Measurements from ENCODE around the gene RABL2B. TPM values are rescaled to one million over a fixed set of nuclear protein-coding genes. Genes with fewer than 3 reads are reported as not detected.

Gene RABL2B
- total RNA-seq, 2 experiments from 2014 or later = 20.0 to 21.8 TPM

Other genes with a start within 250 kb of the RABL2B start
- 1 to 10 TPM; 6.9 to 7.7 TPM for gene KLHDC7B, start 237.7 kb downstream of the RABL2B start, total RNA-seq
- gene SYCE3, start 220.7 kb downstream of the RABL2B start, total RNA-seq = 1 to 10 TPM in 1 of 2 experiments, under 1 TPM in 1; 0.87 to 1.0 TPM
- gene CPT1B, start 205.2 kb downstream of the RABL2B start, total RNA-seq = 10 to 100 TPM; 33.3 to 36.9 TPM
- 10 to 100 TPM; 76.2 to 76.3 TPM for gene CHKB, start 200.8 kb downstream of the RABL2B start, total RNA-seq
- under 1 TPM; 0.10 to 0.19 TPM for gene MAPK8IP2, start 182.8 kb downstream of the RABL2B start, total RNA-seq
- gene ARSA, start 155.5 kb downstream of the RABL2B start, total RNA-seq = 10 to 100 TPM; 23.9 to 25.8 TPM
- under 1 TPM; 0.05 to 0.07 TPM for gene SHANK3, start 110.8 kb downstream of the RABL2B start, total RNA-seq
- gene ACR, start 45.4 kb downstream of the RABL2B start, total RNA-seq = not detected

All from activated CD4-positive, alpha-beta memory T cell treated with anti-CD3 and anti-CD28 coated beads for 36 hours (primary cell).